NB4 (cell line): ENCODE results near the gene C17orf100.

ENCODE experiments used
- DNase-seq: peaks from one replicate; pipeline ENCODE4 v3.0.0; 2010; ENCODE audit warnings: low read depth
- H3K4me3 ChIP-seq: one replicate; pipeline ENCODE4 v1.5.1; 2011; ENCODE audit warnings: mild to moderate bottlenecking, low read depth, low read length, moderate library complexity
- MAX ChIP-seq: IDR thresholded peaks from 2 replicates; pipeline ENCODE4 v1.6.1; 2011; ENCODE audit warnings: low read depth, low read length
- MYC ChIP-seq: IDR thresholded peaks from 2 replicates; pipeline ENCODE4 v1.6.1; 2011; ENCODE audit warnings: low read depth, low read length
- POLR2A ChIP-seq: IDR thresholded peaks from 2 replicates; pipeline ENCODE4 v1.6.1; 2011; ENCODE audit warnings: mild to moderate bottlenecking; ENCODE audit not compliant: insufficient read length; ENCODE audit errors: extremely low read depth
- TF ChIP-seq, protein P1 (sequence below): IDR thresholded peaks from one replicate; pipeline ENCODE4 v1.5.1; 2012; ENCODE audit warnings: low read depth, low read length

Gene C17orf100

GRCh38 chr17:6682339-6682738 is 30.8 kb downstream of the C17orf100 start:
- no peak for TF ChIP-seq MYC
- no peak for TF ChIP-seq POLR2A
- TF ChIP-seq MAX: no peak
- TF ChIP-seq, protein P1, sequence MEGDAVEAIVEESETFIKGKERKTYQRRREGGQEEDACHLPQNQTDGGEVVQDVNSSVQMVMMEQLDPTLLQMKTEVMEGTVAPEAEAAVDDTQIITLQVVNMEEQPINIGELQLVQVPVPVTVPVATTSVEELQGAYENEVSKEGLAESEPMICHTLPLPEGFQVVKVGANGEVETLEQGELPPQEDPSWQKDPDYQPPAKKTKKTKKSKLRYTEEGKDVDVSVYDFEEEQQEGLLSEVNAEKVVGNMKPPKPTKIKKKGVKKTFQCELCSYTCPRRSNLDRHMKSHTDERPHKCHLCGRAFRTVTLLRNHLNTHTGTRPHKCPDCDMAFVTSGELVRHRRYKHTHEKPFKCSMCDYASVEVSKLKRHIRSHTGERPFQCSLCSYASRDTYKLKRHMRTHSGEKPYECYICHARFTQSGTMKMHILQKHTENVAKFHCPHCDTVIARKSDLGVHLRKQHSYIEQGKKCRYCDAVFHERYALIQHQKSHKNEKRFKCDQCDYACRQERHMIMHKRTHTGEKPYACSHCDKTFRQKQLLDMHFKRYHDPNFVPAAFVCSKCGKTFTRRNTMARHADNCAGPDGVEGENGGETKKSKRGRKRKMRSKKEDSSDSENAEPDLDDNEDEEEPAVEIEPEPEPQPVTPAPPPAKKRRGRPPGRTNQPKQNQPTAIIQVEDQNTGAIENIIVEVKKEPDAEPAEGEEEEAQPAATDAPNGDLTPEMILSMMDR: no peak
- no peak overlapping the region for H3K4me3 ChIP-seq
- no peak for DNase-seq

DNA sequence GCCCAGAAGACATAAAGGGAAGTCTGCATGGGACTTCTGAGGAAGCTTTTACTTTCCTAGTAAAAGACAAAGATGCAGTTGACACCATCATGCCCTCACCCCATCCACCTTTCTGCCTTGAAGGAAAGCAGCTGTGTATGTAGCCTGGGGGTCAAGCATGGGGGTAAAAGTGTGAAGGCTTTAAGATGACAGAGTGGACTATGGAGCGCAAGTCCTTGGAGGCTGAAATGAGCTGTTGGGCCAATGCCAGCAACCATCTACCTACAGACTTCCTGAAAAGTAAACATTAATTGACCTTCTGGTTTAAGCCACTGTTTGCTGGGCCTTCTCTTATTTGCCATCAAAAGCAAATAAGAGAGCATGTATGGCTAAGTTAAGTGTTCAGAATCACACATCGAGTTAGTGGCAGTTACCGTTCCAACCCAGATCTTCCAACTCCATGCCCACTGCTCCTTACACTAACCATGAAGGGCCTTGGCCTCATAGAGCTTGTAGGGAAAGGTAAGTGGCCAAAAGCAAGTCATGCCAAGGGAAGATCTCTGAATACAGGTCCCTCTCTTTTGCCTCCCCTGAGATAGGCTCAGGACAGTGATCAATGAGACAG is 31.6 kb downstream of the C17orf100 start:
- TF ChIP-seq MAX (no peak), POLR2A (no peak), MYC (no peak)
- TF ChIP-seq, protein P1: no peak
- DNase-seq: no peak
- H3K4me3 ChIP-seq: no peak overlapping the region

DNA sequence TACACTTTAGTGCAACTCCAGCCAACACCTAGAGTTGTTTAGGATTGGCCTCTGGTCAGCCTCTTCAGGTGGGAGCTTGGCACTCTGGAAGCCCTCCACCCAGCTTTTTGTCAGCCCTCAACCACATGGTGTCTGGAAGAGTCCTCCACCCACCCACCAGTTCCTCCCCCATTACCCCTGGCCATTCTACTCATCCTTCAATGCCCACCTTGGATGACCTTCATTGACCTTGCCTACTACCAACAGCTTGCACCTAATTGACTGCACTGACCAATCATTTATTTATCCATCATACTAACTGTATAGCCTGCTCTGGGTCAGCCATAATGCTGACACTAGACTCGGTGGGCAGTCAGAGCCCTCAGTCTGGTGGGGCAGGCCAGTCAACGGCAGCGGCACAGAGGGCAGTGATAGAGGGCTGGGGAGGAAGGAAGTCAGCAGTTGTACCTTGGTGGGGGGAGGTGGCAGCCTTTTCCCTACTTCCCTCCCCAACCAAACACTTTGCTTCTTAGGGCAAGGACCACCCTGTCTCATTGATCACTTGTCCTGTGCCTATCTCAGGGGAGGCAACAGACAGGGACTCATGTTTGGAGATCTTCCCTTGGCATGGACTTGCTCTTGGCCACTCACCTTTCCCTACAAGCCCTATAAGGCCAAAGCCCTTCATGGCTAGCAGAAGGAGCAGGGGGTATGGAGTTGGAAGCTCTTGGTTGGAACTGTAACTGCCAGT is 32.3 kb downstream of the C17orf100 start:
- no peak for DNase-seq

DNA sequence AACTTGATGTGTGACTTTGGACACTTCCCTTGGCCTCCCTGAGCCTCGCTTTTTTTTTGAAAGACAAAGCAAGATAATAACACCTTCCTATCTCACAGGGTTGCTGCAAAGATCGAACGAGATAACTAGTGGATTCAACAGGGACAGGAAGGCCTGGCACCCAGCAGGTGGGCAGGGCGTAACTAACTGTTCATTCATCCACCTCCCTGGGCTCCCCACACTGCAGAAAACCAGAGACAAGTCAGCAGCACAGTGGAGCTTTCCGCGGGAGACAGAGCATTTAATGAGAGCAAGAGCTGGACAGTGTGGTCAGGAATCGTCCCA is 32.9 kb downstream of the C17orf100 start:
- no peak for DNase-seq
- no peak overlapping the region for H3K4me3 ChIP-seq
- TF ChIP-seq, protein P1: no peak

More for the DNA sequence above, 32.3 kb downstream of the C17orf100 start:
- no peak overlapping the region for H3K4me3 ChIP-seq
- TF ChIP-seq, protein P1: no peak
- TF ChIP-seq POLR2A (no peak), MAX (no peak)

DNA sequence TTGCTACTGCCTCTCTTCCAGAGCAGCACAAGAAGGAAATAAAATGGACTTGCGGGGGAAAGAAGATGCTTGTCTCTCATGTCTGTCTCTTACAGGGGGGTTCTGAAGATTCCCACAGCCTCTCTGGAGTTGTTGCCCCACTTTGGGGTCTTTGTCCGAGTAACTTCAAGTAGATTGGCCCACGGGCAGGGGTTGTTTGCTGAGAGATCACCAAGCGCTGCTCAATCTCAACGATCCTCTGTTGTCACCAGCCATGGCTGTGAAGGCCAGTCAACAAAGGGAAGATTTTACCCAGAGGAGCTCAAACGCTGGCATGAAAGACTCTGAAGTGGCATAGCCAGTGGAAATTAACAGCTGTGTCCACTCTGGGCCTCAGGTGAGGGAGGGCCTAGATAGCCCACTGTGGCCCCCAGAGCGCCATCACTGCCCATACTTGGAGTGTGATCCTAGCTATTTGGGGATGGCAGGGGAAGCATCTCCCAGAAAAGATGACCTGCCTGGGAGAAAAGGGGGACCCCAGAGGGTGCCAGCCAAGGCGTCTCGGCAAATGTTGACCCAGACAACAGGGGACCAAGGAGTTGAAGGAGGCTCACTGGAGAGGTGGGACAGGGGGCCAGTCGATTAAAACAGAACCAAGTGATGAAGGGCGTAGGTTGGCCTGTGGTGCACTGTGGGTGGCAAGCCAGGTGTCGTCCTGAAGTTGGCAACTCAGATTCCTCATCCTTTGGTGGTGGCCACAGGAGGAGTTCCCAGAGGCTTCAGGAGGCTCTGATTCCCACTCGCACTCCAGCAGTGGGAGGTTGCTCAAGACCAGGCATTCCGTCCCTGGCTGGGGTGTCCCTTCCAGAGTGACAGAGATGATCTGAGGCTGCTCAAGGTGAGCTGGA is 33.6 kb downstream of the C17orf100 start:
- no peak overlapping the region for H3K4me3 ChIP-seq
- TF ChIP-seq, protein P1: no peak
- TF ChIP-seq MYC (no peak), POLR2A (no peak), MAX (no peak)
- no peak for DNase-seq
